HepG2 (cell line): Measurements from ENCODE around the gene MYO16. TPM values are rescaled to one million over a fixed set of nuclear protein-coding genes. Genes with fewer than 3 reads are reported as not detected.

Experiments used
- ATAC-seq: fragments of 200-7000 bp; cut with Tn5 transposase; 3 replicates; pipeline ENCODE4 v1.9.1; 2020; ENCODE audit warnings: mild to moderate bottlenecking, moderate library complexity
- BruUV-seq: library from RNA; stranded (reverse); fragments of 400-500 nt; replicated peaks from 2 replicates; lab custom pipeline; 2021; lab: Mats Ljungman, UMichigan
- CTCF ChIA-PET: fragments of 300-600 bp; formaldehyde crosslinking; extraction: SDS; loops from one replicate; lab custom pipeline; 2021; ENCODE audit warnings: low total read pairs, inconsistent platforms, low intra/inter-chr PET ratio; lab: Yijun Ruan, JAX
- POLR2A ChIA-PET: fragments of 350-600 bp; sonication (Branson Sonifier 250); formaldehyde crosslinking; loops from one replicate; lab custom pipeline; 2020; ENCODE audit warnings: antibody characterized with exemption, inconsistent platforms; lab: Yijun Ruan, JAX
- DNase-seq: peaks from one replicate; pipeline ENCODE4 v3.0.0-alpha.2; 2015; ENCODE audit warnings: low spot score
- FAIRE-seq: peaks from 3 replicates; lab custom pipeline; 2011; peaks lifted over from hg19 to GRCh38; lab: Jason Lieb, UNC
- H2AFZ ChIP-seq: one replicate; pipeline ENCODE4 v1.6.1; 2011; ENCODE audit warnings: low read length, inconsistent platforms
- H3K27ac ChIP-seq: fragments of 300-600 bp; 3 replicates; pipeline ENCODE4 v1.8.0; 2011; ENCODE audit warnings: mixed run types, mild to moderate bottlenecking, mixed read lengths, low read length, inconsistent platforms; ENCODE audit not compliant: insufficient read depth; ENCODE audit errors: extremely low read length
- H3K27me3 ChIP-seq, 2 experiments: fragments of 200-600 bp in 1 of 2; 2 replicates in 1 of 2; 3 replicates in 1 of 2; pipeline versions ENCODE4 v1.6.0 to v1.8.0; 2011; ENCODE audit warnings: low read length in 2 of 2, mild to moderate bottlenecking in 2 of 2, moderate library complexity in 2 of 2, inconsistent platforms in 1 of 2; ENCODE audit not compliant: insufficient read depth in 2 of 2, control insufficient read depth in 1 of 2
- H3K36me3 ChIP-seq, 2 experiments: fragments of 200-600 bp in 1 of 2; replicated peaks in 1 of 2; 2 replicates in 1 of 2; 3 replicates in 1 of 2; pipeline versions ENCODE4 v1.5.1 to v1.8.0; 2011; ENCODE audit warnings: low read length in 2 of 2, inconsistent platforms in 1 of 2; ENCODE audit not compliant: insufficient read depth in 2 of 2, control insufficient read depth in 1 of 2
- H3K4me1 ChIP-seq: 2 replicates; pipeline ENCODE4 v1.5.1; 2012; ENCODE audit warnings: low read length, inconsistent platforms; ENCODE audit not compliant: insufficient read depth
- H3K4me2 ChIP-seq: 2 replicates; pipeline ENCODE4 v1.6.0; 2011; ENCODE audit warnings: low read depth, low read length, inconsistent platforms
- H3K4me3 ChIP-seq, 3 experiments: fragments of 200-600 bp in 1 of 3; sonication (generic), shearing (Covaris generic) in 1 of 3; replicated peaks in 1 of 3; 2 replicates each; pipeline ENCODE4 v1.5.1; 2011 to 2016; ENCODE audit warnings: low read length in 3 of 3, inconsistent platforms in 2 of 3, low read depth in 2 of 3, mild to moderate bottlenecking in 2 of 3, control low read depth in 1 of 3, mixed read lengths in 1 of 3; ENCODE audit not compliant: insufficient read depth in 1 of 3
- H3K79me2 ChIP-seq: one replicate; pipeline ENCODE4 v1.6.1; 2011; ENCODE audit warnings: low read length, inconsistent platforms; ENCODE audit not compliant: insufficient read depth
- H3K9ac ChIP-seq: 2 replicates; pipeline ENCODE4 v1.6.0; 2011; ENCODE audit warnings: mild to moderate bottlenecking, low read depth, low read length, inconsistent platforms; ENCODE audit not compliant: insufficient read depth
- H3K9me3 ChIP-seq: 2 replicates; pipeline ENCODE4 v1.5.1; 2012; ENCODE audit warnings: mild to moderate bottlenecking, low read length
- H4K20me1 ChIP-seq: 2 replicates; pipeline ENCODE4 v1.6.0; 2011; ENCODE audit warnings: inconsistent platforms, mild to moderate bottlenecking, low read length, moderate library complexity; ENCODE audit not compliant: insufficient read depth
- ETS1 ChIP-seq: sonication (generic); formaldehyde crosslinking; IDR thresholded peaks from 2 replicates; pipeline ENCODE4 v1.4.0; 2020; ENCODE audit warnings: missing genetic modification reagents
- KMT2A ChIP-seq: sonication (generic); formaldehyde crosslinking; IDR thresholded peaks from 2 replicates; pipeline ENCODE4 v1.4.0; 2020; ENCODE audit warnings: missing genetic modification reagents
- ZBTB2 ChIP-seq: sonication (generic); formaldehyde crosslinking; IDR thresholded peaks from 2 replicates; pipeline ENCODE4 v1.8.0; 2022; ENCODE audit warnings: low read depth, missing genetic modification reagents
- ZFP90 ChIP-seq: sonication (generic); formaldehyde crosslinking; IDR thresholded peaks from 2 replicates; pipeline ENCODE4 v1.8.0; 2022; ENCODE audit warnings: missing genetic modification reagents, mild to moderate bottlenecking, inconsistent platforms, borderline replicate concordance
- ZFP91 ChIP-seq: sonication (generic); formaldehyde crosslinking; IDR thresholded peaks from 2 replicates; pipeline ENCODE4 v1.9.0; 2022; ENCODE audit warnings: missing genetic modification reagents, mild to moderate bottlenecking, borderline replicate concordance
- ZNF713 ChIP-seq: sonication (generic); formaldehyde crosslinking; IDR thresholded peaks from 2 replicates; pipeline ENCODE4 v1.4.0; 2020; ENCODE audit warnings: mild to moderate bottlenecking, missing genetic modification reagents
- WGBS: methylation state at CpG from one replicate; pipeline ENCODE4 v1.1.6; 2017; ENCODE audit warnings: low lambda C conversion rate; 5-methylcytosine and 5-hydroxymethylcytosine counted together
- in situ Hi-C: cut with HindIII; loops from 2 replicates; pipeline ENCODE4 v1.10.0; 2017; ENCODE audit warnings: low pct_unique_long_range_greater_than_20kb; ENCODE audit not compliant: extremely low pct_ligation_motif_present
- intact Hi-C: fragments of 100-400 bp; cut with micrococcal nuclease; formaldehyde crosslinking; loops from one replicate; pipeline ENCODE4 v1.10.0; 2022; ENCODE audit not compliant: unreplicated experiment
- polyA plus RNA-seq, 8 experiments: library from polyadenylated mRNA; depleted of rRNA in 3 of 8; stranded (reverse) in 7 of 8; unstranded in 1 of 8; fragments of >200 nt; fragmentation: Illumina TruSeq in 4 of 8; extraction: Trizol in 4 of 8; gene quantifications; 2 replicates each; pipeline versions ENCODE4 v1.2.1 to v1.2.3, GENCODE V29; 2011 to 2016; ENCODE audit warnings: low read depth in 4 of 8, missing spikeins in 1 of 8, mixed read lengths in 1 of 8; ENCODE audit not compliant: insufficient read depth in 1 of 8
- total RNA-seq, 5 experiments: library from RNA; depleted of rRNA; stranded (reverse); fragments of >200 nt; fragmentation: Illumina TruSeq; extraction: Trizol; gene quantifications; 2 replicates each; pipeline ENCODE4 v1.2.3, GENCODE V29; 2016; ENCODE audit warnings: low read depth in 1 of 5

MYO16 gene
- total and polyA plus RNA-seq, 2 of the 13 experiments (the other 11 are each of a cell fraction or from before 2014, with no cell fraction given): not detected

- Histone ChIP-seq H3K4me3 (no peak overlapping the region), H3K27me3 (no peaks in the 10 kb centered on the region; a peak in 2 of 5 replicates), H3K36me3 (no peaks in the 10 kb centered on the region), H2AFZ (no peak overlapping the region), H3K27ac (no peak overlapping the region), H3K9me3 (no peaks in the 10 kb centered on the region), H3K4me2 (no peak overlapping the region), H4K20me1 (no peaks in the 10 kb centered on the region), H3K9ac (no peak overlapping the region), H3K79me2 (no peaks in the 10 kb centered on the region), H3K4me1 (no peaks in the 10 kb centered on the region)
- ATAC-seq (no peak), FAIRE-seq (no peak), DNase-seq (no peak)
- POLR2A ChIA-PET: no interaction called here
- intact Hi-C loops (no loop called here), in situ Hi-C loops (no loop called here)
- no TSS peak for BruUV-seq
- CTCF ChIA-PET: no interaction called here
- WGBS: 29% methylated on average over 16 of the region's 16 CpGs
- TF ChIP-seq ZBTB2 (no peak), ETS1 (CRISPR knock-in tag) (no peak), ZNF713 (CRISPR knock-in tag) (no peak), KMT2A (CRISPR knock-in tag) (no peak), ZFP90 (CRISPR knock-in tag) (no peak), ZFP91 (CRISPR knock-in tag) (no peak)
Measured at GRCh38 chr13:109156181-109156935, 526.9 kb downstream of the MYO16 start.
